Fibroblast of skin of right biceps (primary cell): Measurements from ENCODE around the gene HMGXB3.

Experiments
- DNase-seq: peaks from one replicate; pipeline ENCODE4 v3.0.0-alpha.2; 2013

Gene HMGXB3

DNA sequence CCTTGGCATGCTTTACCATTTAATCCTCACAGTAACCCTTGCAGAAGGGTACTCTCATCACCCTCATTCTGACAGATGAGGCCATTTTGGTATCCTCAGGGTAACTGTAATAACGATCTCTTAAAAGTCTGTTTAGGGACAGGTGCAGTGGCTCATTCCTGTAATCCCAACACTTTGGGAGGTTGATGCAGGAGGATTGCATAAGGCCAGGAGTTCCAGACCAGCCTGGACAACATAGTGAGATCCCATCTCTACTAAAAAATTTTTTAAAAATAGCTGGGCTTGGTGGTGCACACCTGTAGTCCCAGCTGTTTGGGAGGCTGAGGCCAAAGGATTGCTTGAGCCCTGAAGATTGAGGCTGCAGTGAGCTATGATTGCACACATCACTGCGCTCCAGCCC is 54.0 kb downstream of the HMGXB3 start:
- no peak for DNase-seq

DNA sequence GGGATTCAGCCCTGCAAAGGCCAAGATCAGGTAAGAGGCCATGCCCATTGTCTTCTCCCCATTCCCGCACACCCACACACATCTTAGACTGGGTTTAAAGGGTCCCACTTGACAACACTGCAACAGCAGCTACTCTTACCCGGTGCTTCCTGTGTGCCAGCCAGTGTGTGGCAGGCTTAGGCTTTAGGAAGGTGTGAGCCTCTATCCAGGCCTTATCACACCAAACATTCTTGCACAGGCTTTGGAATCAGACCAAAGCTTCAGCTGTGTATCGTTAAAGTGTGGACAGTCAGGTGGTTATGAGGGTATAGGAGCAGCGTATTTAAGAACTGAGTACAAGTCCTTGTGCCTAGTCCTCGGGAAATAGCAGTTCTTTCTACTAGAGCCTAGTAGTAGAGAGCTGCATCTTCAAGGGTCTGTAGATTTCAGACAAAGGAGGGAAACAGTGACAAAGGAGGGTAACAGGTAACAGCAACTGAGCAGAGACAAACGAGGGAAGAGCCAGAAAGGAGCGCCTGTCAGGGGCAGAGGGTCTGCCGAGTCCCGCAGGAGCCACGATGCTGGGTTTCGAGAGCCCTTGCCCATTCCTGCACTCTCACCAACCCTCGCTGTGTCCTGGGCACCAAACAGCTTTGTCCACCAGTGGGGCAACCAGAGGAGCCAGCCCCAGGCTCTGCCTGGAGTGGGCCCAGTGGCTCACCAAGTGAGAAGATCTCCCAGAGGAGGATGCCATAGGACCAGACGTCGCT is 55.0 kb downstream of the HMGXB3 start:
- no peak for DNase-seq

DNA sequence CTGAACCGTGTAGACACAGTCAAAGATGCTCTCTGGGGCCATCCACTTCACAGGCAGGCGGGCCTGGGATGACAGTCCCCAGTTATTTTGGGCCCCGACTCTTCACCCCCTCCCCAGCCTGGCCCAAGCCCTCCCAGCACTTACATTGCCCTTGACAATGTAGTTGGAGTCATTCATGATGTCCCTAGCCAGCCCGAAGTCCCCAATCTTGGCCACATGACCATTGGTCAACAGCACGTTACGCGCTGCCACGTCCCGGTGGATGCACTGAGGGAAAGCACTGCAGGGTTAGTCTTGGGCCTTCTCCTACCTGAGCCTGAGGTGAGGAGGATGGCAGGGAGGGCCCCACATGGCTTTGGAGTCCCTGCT is 55.5 kb downstream of the HMGXB3 start:
- no peak for DNase-seq

DNA sequence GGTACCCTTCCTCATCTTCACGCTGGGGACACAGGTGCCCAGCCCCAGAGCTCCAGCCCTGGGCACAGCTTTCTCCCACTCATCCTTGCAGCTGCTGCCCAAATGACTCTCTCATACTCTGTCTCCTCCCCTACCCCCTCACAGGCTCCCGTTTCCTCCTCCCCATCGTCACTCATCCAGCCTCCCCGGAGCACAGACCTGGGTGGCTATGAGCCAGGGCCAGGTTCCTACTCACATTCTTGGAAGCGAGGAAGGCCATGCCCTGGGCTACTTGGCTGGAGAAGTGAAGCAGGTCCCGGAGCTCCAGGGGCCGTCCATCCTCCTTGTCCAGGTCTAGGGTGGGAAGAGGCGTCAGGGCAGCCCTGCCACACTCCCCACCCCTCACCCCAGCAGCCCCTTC is 56.5 kb downstream of the HMGXB3 start:
- no peak for DNase-seq

DNA sequence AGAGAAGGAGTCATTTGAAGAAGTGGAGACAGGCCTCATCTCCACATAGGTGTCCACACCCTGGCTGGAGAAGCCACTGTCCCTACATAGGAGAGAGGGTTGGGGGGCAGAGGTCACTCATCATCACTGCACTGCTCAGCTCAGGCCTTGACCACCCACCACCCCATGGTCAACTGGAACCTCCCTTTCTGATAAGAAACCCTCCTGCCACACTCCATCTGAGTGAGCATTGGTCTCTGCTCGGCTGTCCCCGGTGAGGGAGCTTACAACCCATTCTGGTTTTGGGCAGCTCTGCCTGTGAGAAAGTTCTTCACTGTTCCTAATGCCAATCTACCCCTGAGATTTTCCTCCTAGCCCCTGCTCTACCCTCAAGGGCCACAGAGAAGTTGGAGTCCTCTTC is 57.0 kb downstream of the HMGXB3 start:
- DNase-seq = no peak

DNA sequence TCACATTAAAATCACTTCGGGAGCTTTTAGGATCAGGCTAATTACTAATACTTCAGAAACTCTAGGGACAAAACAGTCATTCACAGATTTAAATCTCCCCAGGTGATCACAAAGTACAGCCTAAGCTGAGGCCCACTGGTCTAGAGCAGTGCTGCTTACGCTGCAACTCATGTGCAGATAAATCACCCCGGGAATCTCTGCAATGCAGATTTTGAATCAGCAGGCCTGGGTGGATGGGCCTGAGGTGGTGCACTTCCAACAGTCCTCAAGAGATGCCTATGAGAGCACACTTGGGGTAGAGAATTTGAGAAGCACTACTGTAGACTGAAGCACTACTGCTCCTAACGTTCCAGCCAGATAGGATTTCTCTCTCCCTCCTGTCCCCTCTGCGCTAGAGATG is 57.5 kb downstream of the HMGXB3 start:
- DNase-seq = peak; percentile 37

DNA sequence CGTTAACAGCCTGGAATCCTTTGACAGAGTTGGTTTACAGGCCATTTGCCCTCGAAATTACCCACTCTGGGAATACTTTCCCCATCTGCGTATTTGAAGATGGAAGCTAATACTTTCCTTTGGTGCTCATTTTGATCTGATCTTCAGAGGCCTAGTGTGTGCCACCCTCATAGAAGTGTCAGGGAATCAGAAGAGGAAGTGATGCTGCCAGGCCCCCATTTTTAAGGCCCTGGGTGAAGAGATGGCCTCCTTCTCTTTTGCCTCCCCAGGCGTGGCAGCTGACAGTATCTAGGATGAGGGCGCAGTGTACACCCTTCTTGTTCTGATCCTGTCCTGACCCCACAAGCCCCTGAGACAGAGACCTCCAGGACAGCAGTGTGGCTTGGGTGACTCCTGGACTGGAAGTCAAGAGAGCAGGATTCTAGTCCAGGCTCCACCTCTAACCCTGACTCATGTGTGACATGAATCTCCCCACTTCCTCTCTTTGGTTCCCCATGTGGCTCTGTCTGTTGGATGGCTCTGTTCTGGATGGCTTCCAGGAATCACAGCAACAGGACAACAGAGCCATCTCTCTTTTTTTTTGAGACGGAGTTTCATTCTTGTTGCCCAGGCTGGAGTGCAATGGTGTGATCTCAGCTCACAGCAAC is 58.1 kb downstream of the HMGXB3 start:
- DNase-seq = peak; percentile 91

DNA sequence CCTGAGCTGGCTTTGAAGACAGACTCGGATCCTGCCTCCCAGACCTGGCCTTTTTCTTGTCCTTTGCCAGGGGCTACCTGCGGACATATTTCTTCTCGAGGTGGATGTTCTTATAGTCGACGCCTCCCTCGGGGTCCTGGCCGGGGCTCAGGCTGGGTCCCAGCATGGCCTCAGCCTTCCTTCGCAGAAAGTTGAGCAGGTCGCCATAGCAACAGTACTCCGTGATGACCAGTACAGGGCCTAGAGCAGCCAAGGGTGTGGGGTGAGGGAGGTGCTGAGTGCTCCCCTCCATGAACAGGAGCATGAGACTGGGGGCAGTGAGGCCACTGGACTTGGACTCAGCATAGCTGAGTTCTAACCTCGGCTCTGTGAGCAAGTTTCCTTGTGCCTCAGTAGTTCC is 59.1 kb downstream of the HMGXB3 start:
- no peak for DNase-seq

DNA sequence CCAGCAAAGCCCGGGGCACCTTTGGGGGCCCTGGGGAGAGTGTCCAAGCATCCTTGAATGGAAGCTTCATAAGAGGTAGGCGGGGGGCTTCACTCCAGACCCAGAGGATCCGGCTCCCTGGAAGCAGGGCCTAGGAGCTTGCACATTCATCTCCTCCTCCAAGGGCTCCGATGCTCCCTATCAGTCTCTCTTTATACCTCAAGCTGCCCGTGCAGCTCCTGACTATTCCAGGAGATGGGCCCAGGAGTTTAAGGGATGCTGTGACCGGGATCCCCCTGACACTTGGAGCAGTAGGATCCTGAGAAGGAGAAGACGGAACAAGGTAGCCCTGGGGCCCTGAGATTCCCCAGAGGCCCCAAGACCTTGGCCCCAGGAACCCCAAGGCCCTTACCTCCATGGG is 59.9 kb downstream of the HMGXB3 start:
- no peak for DNase-seq

DNA sequence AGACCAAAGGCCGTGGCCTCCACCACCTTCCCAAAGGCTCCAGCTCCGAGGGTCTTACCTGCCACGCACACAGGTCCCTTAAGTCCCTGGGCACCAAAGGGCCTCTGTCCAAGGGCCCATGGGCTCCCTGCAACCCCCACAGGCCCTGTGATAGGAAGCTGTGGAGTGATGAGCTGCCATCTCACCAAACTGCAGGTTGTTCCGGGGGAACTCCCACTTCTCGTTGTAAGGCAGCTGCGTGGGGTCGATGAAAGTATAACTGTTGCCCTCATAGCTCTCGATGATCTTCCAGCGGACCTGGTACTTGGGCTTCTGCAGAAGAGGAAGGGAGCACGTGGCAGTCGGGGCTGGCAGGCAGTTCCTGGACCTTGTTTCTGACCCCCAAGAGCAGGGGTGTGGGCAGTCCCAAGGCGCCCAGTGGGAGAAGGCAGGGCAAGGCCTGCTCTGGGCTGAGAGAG is 61.0 kb downstream of the HMGXB3 start:
- no peak for DNase-seq

DNA sequence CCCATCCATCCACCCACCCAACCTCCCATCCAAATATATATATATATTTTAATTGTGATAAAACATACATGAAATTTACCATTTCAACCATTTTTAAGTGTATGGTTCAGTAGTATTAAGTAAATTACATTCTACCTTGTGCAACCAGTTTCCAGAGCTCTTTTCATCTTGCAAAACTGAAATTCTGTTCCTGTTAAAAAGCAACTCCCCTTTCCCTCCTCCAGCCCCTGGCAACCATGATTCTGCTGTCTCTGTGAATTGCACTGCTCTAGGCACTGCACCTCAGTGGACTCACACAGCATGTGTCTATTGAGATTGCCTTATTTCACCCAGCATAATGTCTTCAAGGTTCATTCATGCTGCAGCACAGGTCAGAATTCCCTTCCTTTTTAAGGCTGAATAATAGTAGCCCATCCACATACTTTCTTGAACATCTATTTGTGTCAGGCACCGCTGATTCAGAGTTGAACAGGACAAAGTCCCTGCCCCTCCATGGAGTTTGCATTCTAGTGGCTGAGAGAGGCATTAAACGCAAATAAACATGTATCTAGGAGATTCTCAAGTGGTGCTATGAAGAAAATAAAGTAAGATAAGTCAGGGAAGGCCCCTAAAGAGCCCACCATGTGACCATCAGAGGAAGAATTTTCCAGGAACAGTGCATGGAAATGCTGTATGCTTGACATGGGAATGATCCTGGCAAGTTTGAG is 61.8 kb downstream of the HMGXB3 start:
- DNase-seq = peak; percentile 22

DNA sequence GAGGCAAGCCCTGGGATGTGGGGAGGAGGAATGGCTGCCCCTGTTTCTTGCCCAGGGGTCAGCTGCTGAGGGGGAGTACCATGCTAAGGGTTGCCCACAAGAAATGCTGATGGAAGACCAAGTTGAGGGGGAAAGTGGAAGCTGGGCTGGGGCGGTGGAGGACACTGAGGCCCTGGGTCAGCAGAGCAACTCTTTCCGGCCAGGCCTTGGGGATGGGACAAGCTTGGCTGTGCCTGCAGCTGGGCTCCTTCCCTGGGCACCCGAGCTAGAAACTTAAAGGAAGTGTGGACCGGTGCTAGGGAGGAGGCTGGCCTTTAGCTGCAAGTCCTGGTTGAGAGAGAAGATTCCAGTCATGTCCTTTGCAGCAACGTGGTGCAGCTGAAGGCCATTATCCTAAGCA is 63.1 kb downstream of the HMGXB3 start:
- no peak for DNase-seq

DNA sequence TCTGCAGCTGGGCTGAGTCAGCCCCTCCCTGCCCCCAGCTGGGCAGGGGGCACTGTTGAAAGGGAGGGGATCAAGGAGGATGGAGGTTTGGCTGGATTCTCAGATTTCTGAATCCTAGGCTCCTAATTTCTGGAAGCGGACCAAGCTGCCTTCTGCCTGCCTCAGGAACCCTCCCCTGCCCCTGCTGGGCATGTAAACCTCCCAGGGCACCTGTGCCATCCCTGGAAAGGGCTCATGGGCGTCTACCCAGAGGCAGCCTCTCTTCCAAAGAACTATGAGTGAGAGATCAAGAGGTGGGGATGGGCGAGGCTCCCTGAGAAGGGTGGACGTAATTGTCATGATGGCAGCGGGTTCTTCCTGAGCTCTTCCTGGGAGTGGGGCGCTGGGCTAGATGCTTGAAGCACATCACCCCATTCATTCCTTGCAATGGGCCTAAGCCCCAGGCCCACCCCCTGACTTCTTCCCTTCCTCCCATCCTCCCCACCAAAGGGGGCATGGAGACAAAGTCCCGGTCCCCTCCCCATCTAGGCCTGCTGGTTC is 64.2 kb downstream of the HMGXB3 start:
- no peak for DNase-seq

DNA sequence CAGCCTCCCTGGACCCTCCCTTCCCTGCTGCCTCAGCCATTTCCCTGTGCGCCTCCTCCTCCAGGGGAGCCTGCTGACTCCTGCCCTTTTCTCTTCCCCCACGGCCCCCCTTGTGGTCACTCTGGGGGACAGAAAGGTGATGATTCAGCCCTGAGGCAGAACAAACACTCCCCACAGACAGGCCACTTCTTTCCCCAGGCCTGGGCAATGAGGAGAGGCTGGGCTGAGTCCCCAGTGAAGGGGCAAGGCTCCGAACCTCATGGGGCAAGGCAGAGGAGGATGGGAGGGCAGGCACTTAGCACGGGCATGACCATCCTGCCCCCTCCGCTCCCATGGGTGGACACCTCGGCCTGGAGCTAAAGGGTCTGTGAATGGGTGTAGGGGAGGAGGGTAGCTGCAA is 64.8 kb downstream of the HMGXB3 start:
- peak; percentile 53 for DNase-seq

DNA sequence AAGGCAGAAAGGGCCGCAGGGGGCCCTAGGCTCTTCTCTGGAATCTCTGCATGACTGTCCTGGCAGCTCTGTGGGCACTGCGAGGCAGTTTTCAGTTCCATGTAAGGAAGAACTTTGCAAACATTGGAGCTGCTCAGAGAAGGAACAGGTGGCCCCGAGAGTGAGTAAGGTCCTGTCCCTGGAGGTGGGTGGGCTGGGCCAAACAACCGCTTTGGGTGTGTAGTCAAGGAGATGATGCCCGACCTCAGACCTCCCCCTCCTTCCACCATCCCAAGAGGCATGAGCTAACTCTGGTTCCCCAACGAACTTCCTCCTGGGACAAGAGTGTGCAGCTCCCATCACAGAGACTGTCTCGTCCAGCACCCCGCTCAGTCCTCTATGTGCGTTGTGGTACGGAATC is 65.3 kb downstream of the HMGXB3 start:
- peak; percentile 51 for DNase-seq

DNA sequence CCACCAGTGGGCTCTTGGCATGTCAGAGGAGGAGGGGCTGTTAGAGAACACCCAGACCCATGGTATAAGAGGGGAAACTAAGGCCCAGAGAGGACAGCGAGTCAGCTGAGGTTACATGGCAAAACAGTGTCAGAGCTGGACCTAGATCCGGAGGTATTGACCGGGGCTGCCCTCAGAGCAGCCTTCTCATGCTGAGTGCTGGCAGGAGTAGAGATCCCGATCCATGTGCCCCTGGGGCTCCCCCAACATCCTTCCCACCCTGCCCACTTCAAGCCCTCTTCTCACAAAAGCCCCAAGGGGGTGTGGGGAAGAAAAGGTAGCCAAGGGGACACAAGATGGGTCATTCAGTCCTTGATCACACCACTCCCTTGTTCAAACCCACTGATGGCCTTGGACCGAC is 65.9 kb downstream of the HMGXB3 start:
- DNase-seq = no peak

DNA sequence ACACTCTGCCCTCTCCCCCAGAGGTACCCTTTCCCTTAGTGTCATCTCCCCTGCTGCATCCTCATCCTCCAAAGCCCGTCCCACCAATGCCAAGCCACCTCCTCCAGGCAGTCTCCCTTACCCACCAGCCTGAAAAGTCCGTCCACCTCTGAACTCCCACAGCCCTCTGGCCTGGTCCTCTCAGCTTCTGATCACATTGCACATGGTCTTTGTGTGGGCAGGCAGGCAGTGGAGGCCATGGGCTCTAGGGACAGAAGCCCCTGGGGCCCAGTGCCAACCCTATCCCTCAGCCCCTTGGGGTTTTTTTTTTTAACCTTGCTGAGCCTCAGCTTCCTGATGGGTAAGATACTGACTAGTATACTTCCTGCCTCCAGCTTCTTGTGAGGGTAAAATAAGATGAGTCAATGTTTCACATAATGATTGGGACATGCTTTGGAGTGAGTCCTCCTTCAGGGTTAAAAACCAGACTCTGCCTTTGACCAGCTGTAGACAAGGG is 66.4 kb downstream of the HMGXB3 start:
- DNase-seq = peak; percentile 73

DNA sequence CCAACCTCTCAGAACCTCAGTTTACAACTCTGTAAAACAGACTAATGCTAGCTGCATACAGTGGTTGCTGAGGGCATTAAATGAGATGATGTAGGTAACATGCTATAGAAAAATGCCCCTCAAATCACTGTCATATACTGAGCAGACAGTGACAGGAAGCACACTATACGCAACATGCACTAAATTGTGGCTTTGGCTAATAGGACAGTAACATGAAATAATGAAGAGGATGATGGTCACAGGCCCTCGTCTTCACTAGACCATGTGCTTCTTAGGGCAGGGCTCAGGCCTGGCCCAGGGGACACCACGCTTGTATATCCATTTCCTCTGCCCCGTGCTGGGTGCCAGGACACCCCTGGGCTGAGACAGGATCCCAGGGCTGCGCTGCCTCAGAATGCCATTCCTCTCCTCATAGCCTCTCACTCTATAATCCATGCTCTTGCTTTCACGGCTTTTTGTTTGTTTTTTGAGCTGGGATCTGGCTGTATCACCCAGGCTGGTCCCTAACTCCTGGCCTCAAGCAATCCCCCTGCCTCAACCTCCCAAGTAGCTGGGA is 66.9 kb downstream of the HMGXB3 start:
- no peak for DNase-seq

DNA sequence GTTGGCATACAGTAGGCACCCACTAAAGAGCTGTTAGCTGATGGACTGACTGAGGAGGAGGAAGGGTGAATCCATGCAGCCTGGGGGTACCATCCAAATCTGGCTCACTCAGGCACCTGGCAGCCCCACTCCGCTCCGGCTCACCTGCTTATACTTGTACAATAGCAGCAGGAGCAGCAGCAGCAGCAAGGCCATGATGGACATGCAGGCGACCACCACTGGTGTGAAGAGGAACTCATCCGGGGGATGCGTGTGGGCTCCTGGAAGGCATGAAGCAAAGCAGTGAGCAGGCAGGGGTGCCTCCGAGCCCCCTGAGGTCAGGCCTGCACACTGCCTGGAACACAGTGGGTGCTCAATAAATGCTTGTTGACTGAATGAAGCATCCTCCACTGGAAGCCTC is 67.5 kb downstream of the HMGXB3 start:
- DNase-seq = no peak

DNA sequence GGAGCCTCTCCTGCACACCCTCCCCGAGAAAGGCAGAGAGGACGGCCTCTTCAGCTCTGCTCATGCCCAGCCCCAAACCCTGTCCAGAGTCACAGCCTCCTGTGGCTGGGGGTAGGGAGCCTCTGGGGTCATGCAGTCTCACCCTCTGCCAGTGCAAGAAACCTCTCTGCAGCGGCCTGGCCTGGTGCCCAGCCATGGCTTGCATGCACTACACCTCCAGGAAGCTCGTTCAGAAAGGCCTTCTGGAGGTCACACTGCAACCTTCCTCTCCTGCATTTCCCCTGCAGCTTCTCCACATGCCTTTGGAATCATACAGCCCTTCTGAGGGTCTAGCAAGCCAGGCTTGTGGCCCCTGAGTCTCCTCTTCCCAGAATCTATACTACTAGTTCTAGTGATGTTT is 67.9 kb downstream of the HMGXB3 start:
- DNase-seq = peak; percentile 24

DNA sequence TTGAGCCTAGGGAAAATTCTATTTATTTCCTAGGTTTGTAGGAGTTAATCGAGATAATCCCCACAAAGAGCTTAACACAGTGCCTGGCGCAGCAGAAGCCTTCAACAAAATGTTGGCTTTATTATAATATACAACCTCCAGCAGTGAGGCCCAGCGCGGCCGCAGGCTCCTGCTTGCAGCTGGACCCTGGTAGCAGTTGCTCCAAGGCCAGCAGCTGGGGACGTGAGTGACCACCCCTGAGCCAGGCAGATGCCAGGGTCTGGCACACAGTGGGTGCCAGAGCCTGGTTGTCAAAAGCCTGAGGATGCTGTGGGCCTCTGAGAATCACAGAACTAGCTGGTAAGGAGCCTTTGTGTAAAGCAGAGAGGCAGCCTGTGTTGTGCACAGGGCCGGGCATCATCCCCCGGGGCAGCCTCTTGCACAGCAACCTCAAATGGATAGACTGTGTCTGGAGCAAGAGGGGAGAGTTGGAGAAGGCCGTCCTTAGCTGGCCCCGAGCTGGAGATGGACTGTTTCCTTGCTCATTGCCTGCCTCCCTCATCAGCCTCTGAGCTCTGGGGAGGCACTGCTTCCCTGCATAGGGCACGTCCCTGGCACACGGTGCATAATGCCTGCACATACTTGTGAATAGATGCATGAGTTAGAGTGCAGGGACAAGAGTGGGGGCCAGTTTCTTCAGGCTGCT is 68.6 kb downstream of the HMGXB3 start:
- no peak for DNase-seq
